Right lobe of liver (tissue), 6 donors: ENCODE measurements around the gene LYRM1. TPM values are rescaled to one million over a fixed set of nuclear protein-coding genes. Genes with fewer than 3 reads are reported as not detected.
A peak's percentile ranks its signal among the peaks of the same experiment; 100 is the strongest.

Experiments
- ATAC-seq, 4 donors: fragments of 200-7000 bp; cut with Tn5 transposase; one replicate each; pipeline ENCODE4 v1.9.1; 2020; ENCODE audit warnings: mild to moderate bottlenecking in 4 of 4, moderate library complexity in 4 of 4
- DNase-seq, 3 donors: peaks; one replicate each; pipeline ENCODE4 v3.0.0-alpha.2; 2020
- H3K27ac ChIP-seq, 3 donors: fragments of 200-600 bp; one replicate each; pipeline ENCODE4 v1.8.0; 2022
- H3K27me3 ChIP-seq, 2 donors: fragments of 200-600 bp; one replicate each; pipeline ENCODE4 v1.8.0; 2022
- H3K36me3 ChIP-seq, 4 donors: fragments of 200-600 bp; sonication (generic) in 1 of 4; one replicate each; pipeline versions ENCODE4 v1.5.1 to v1.8.0; 2017 to 2022; ENCODE audit warnings: control low read depth in 1 of 4
- H3K4me1 ChIP-seq, 4 donors: fragments of 200-600 bp; sonication (generic) in 1 of 4; one replicate each; pipeline versions ENCODE4 v1.5.1 to v1.8.0; 2017 to 2022; ENCODE audit warnings: control low read depth in 1 of 4
- H3K4me3 ChIP-seq, 3 donors: fragments of 200-600 bp; one replicate each; pipeline ENCODE4 v1.8.0; 2022
- H3K9me3 ChIP-seq, 4 donors: fragments of 200-600 bp; sonication (generic) in 1 of 4; one replicate each; pipeline versions ENCODE4 v1.5.1 to v1.8.0; 2017 to 2022; ENCODE audit warnings: control low read depth in 1 of 4
- POLR2A ChIP-seq: fragments of 450-650 bp; IDR thresholded peaks from one replicate; pipeline ENCODE4 v1.6.1; 2017; ENCODE audit warnings: antibody characterized with exemption, mild to moderate bottlenecking
- WGBS: methylation state at CpG from one replicate; pipeline ENCODE4 v1.1.6; 2018; ENCODE audit warnings: low coverage, low lambda C conversion rate; ENCODE audit not compliant: insufficient coverage; ENCODE audit errors: missing lambda C conversion rate; 5-methylcytosine and 5-hydroxymethylcytosine counted together
- intact Hi-C, 2 donors: fragments of 100-400 bp; cut with DNase I; formaldehyde crosslinking; loops; one replicate each; pipeline versions ENCODE4 v1.11.2 to v1.14.1; 2022
- long read RNA-seq: library from polyadenylated mRNA; unstranded; transcript quantifications from one replicate; pipeline ENCODE4 v2.0.0, GENCODE V29; 2019
- total RNA-seq, 6 experiments: library from RNA; depleted of rRNA in 2 of 6; stranded (reverse); fragments of >200 nt in 2 of 6; fragmentation: NEBNext Ultra II Directional in 3 of 6; extraction: Animal tissue kit (Norgen Biotek cat#: 25700) in 3 of 6; gene quantifications; one replicate each; pipeline versions ENCODE4 v1.1.0 to v1.2.4, GENCODE V29; 2016 to 2023
- TF ChIP-seq, protein P1 (sequence below), 4 donors: fragments of 200-600 bp in 3 of 4; fragments of 450-650 bp in 1 of 4; IDR thresholded peaks; one replicate each; pipeline versions ENCODE4 v1.5.1 to v1.8.0; 2016 to 2022; ENCODE audit warnings: antibody characterized with exemption in 4 of 4, mild to moderate bottlenecking in 2 of 4
- donor health status: DM: no; HTN: yes; CAD: no.
- donor health status: DM: no; HTN: no; CAD: no.
- donor health status: DM: no; HTN: no; CAD: no.
- donor health status: DM: no; HTN: yes; CAD: no.
- donor health status: DM: no; HTN: yes; CAD: no.

LYRM1 gene, protein sequence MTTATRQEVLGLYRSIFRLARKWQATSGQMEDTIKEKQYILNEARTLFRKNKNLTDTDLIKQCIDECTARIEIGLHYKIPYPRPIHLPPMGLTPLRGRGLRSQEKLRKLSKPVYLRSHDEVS
- total RNA-seq = 100 to 1,000 TPM in 1 of 6 experiments, 10 to 100 TPM in 5; 32.4 to 102 (median 37.9) TPM
- long read RNA-seq, partial matches to known transcripts = 1 of 10 reads
- long read RNA-seq, other reads (novel, unspliced or antisense) = 6 of 10 reads

DNA sequence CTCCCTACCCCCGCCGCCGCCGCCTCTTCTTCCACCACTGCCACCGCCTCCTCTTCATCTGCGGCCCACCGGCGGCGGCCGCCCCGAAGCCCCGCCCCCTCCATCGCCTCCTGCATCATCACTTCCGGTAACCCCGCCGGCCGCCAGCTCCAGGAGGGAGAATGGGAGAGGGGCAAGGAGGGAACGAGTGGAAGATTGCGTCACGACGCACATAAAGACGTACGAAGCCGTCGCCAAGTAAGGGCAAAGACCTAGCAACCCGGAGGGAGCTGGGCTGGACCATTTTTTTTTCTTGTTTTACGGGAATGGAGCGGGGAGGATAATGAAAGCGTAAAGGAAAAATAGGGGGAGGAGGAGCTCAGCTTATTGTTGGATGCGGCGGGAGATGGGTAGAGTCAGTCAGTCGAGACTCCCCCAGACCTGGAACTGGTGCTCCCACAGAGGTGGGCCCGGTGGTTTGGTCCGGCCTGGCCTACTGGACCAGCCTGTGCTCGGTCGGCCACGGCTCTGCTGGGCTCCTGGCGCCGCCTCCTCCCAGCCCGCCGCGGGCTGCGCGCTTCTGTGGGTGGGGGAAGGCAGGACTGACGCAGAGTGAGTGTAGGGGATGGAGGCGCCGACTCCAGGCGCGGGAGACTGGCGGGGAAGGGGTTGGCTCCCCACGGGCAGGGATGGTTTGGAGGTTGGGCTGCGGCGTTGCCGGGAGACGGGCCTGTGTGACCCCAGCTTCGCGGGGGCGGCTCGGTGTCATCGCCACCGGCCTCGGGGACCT is at the start of gene LYRM1, which contains the start of gene DCUN1D3:
LYRM1 (plus strand) TSS at position 473 of the 769 bp plus-strand sequence. CDS start 14,785 bp downstream, outside the sequence.
DCUN1D3 (minus strand) TSS at position 60 of the 769 bp plus-strand sequence. CDS start 37,820 bp downstream, outside the sequence.
- intact Hi-C loops = loop anchor here in 1 of 2 donors (10.0 kb wide), 1 partner anchor 46 kb away; no protein-coding TSS in a partner anchor
- H3K36me3 ChIP-seq = peaks cover 0 to 7% (median 0%) of the 10 kb centered on the region in 4 donors
- no peaks in the 10 kb centered on the region for H3K9me3 ChIP-seq
- no peaks in the 10 kb centered on the region for H3K27me3 ChIP-seq
- ATAC-seq = peak; percentile 75 to 90 (median 86)
- WGBS = under 1% methylated on average over 34 of the region's 62 CpGs
- peak; percentile 96 to 97 (median 97) for DNase-seq
- TF ChIP-seq, protein P1, sequence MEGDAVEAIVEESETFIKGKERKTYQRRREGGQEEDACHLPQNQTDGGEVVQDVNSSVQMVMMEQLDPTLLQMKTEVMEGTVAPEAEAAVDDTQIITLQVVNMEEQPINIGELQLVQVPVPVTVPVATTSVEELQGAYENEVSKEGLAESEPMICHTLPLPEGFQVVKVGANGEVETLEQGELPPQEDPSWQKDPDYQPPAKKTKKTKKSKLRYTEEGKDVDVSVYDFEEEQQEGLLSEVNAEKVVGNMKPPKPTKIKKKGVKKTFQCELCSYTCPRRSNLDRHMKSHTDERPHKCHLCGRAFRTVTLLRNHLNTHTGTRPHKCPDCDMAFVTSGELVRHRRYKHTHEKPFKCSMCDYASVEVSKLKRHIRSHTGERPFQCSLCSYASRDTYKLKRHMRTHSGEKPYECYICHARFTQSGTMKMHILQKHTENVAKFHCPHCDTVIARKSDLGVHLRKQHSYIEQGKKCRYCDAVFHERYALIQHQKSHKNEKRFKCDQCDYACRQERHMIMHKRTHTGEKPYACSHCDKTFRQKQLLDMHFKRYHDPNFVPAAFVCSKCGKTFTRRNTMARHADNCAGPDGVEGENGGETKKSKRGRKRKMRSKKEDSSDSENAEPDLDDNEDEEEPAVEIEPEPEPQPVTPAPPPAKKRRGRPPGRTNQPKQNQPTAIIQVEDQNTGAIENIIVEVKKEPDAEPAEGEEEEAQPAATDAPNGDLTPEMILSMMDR (IDR thresholded peaks at IDR 0.05) = no peak
- TF ChIP-seq POLR2A = peak; percentile 82
- peaks cover 0 to 50% (median 14%) of the 10 kb centered on the region in 4 donors for H3K4me1 ChIP-seq
- peak within 1 kb of the TSS; percentile 81 to 89 (median 88) for H3K4me3 ChIP-seq
- peak within 1 kb of the TSS; percentile 86 to 96 (median 92) for H3K27ac ChIP-seq

DNA sequence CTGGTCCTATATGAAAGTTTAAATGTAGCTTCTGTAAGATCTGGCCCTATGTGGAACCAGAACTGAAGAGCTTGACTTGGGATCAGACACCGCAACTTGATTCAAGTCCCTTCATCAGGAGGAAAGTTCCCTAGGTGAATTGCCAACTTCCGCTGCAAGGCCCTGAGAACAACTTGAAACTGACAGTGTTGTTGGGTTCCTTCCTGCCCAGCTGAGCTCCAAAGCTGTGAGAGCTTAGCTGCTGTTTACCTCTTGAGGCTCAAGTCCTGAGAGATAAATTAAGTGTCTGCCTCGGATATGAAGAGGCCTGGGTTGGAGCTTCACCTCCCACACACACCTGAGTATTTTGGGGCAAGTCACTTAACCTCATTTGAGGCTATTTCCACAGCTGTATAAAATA is 49.6 kb upstream of the LYRM1 start:
- Histone ChIP-seq H3K27me3 (no peaks in the 10 kb centered on the region), H3K36me3 (peaks cover 0 to 3% (median 0%) of the 10 kb centered on the region in 4 donors), H3K27ac (no peak overlapping the region), H3K4me3 (no peak overlapping the region), H3K9me3 (no peaks in the 10 kb centered on the region), H3K4me1 (peaks cover 0 to 16% (median 7%) of the 10 kb centered on the region in 4 donors)
- DNase-seq (no peak), ATAC-seq (no peak)
- 0% methylated on average over 1 of the region's 3 CpGs for WGBS
- intact Hi-C loops = loop anchor here (10.0 kb wide), 2 partner anchors 54 to 234 kb away; partner anchors contain the start of genes DCUN1D3 (in 1 of the 2) and LYRM1 (in 1 of the 2)
- TF ChIP-seq POLR2A = no peak
- TF ChIP-seq, protein P1 (IDR thresholded peaks at IDR 0.05) = no peak

DNA sequence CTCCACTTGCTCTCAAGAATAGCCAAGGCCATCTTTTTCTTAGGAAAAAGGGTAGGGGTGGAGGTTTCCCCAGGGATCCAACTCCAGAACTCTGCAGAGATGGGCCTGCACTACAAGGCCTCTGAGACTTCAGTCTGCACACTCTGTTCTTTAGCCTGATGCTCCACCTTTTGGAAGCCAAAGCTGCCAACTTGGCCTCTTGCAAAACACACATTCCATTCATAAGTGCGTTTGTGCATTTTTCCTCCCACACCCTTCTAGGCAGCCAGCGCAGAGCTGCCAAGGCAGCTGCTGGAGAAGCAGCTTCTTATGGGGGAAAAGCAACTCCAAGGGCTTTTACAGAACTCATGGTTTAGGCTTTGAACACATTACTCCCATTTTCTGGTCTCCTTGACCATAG is 49.0 kb upstream of the LYRM1 start:
- TF ChIP-seq POLR2A = no peak
- H3K27ac ChIP-seq = peak overlapping the region in 1 of 3 donors; percentile 27
- no peak overlapping the region for H3K4me3 ChIP-seq
- H3K27me3 ChIP-seq = no peaks in the 10 kb centered on the region
- intact Hi-C loops = loop anchor here (10.0 kb wide), 2 partner anchors 53 to 233 kb away; partner anchors contain the start of genes DCUN1D3 (in 1 of the 2) and LYRM1 (in 1 of the 2)
- DNase-seq = peak; percentile 46 to 81 (median 72)
- H3K36me3 ChIP-seq = peaks cover 0 to 3% (median 0%) of the 10 kb centered on the region in 4 donors
- peaks cover 0 to 16% (median 7%) of the 10 kb centered on the region in 4 donors for H3K4me1 ChIP-seq
- 15% methylated on average over 2 of the region's 2 CpGs for WGBS
- ATAC-seq = peak; percentile 87 to 93 (median 90)
- H3K9me3 ChIP-seq = no peaks in the 10 kb centered on the region

DNA sequence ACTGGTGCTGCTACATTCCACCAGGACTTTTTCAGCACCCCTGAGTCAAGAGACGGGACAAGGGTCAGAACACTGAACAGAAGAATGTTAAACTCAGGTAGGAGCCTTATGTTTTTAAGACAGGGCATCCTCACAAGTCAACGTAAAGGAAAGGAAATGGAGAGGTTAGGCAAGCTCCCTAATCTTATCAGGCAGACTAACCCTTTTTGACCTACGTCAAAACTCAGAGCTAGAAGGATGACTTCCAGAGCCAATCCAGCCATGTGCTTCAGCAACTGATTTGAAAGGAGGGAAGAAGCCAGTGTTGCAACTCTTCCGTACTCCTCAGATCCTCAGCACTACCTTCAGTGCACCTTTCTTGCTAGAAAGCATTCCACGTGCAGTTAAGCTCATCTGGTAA is 47.4 kb upstream of the LYRM1 start:
- intact Hi-C loops = loop anchor here (10.0 kb wide), 2 partner anchors 52 to 232 kb away; partner anchors contain the start of genes DCUN1D3 (in 1 of the 2) and LYRM1 (in 1 of the 2)
- Histone ChIP-seq H3K4me3 (no peak overlapping the region), H3K4me1 (peaks cover 0 to 16% (median 7%) of the 10 kb centered on the region in 4 donors), H3K36me3 (peaks cover 0 to 3% (median 0%) of the 10 kb centered on the region in 4 donors), H3K9me3 (no peaks in the 10 kb centered on the region), H3K27me3 (no peaks in the 10 kb centered on the region), H3K27ac (no peak overlapping the region)
- no peak for TF ChIP-seq POLR2A
- TF ChIP-seq, protein P1 (IDR thresholded peaks at IDR 0.05) = no peak
- DNase-seq (no peak), ATAC-seq (no peak)
- WGBS = 80% methylated on average over 4 of the region's 5 CpGs
